ENCODE data around the gene DTNB.

GRCh38 chr2:25347846-25348245 is 325.5 kb downstream of the DTNB start:
- TF ChIP-seq CTCF (IDR thresholded peaks at IDR 0.05), result no peak
- no peak for TF ChIP-seq POLR2A (IDR thresholded peaks at IDR 0.05)
- TF ChIP-seq POLR2AphosphoS5 (IDR thresholded peaks at IDR 0.05; ENCODE audit: insufficient read depth in 1 of 2, low read depth in 1 of 2), result no peak

All from vagina (tissue), 2 donors.